Measurements from ENCODE around the gene APOF.

DNA sequence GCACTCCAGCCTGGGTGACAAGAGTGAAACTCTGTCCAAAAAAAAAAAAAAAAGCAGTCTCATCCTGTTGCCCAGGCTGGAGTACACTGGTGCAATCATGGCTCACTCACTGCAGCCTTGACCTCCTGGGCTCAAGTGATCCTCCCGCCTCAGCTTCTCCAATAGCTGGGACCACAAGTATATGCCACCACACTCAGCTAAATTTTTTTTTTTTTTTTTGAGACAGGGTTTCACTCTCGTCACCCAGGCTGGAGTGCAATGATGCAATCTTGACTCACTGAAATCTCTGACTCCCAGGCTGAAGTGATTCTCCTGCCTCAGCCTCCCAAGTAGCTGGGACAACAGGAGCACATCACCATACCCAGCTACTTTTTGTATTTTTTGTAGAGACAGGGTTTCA lies 41.6 kb downstream of the APOF start:
- TF ChIP-seq POLR2A (IDR thresholded peaks at IDR 0.05) = no peak
- TF ChIP-seq, protein P1, sequence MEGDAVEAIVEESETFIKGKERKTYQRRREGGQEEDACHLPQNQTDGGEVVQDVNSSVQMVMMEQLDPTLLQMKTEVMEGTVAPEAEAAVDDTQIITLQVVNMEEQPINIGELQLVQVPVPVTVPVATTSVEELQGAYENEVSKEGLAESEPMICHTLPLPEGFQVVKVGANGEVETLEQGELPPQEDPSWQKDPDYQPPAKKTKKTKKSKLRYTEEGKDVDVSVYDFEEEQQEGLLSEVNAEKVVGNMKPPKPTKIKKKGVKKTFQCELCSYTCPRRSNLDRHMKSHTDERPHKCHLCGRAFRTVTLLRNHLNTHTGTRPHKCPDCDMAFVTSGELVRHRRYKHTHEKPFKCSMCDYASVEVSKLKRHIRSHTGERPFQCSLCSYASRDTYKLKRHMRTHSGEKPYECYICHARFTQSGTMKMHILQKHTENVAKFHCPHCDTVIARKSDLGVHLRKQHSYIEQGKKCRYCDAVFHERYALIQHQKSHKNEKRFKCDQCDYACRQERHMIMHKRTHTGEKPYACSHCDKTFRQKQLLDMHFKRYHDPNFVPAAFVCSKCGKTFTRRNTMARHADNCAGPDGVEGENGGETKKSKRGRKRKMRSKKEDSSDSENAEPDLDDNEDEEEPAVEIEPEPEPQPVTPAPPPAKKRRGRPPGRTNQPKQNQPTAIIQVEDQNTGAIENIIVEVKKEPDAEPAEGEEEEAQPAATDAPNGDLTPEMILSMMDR (IDR thresholded peaks at IDR 0.05 in 8 of 11, conservative IDR thresholded peaks at IDR 0.05 in 3 of 11) = no peak
